ENCODE measurements around the gene MAP3K10.

The MAP3K10 gene

DNA sequence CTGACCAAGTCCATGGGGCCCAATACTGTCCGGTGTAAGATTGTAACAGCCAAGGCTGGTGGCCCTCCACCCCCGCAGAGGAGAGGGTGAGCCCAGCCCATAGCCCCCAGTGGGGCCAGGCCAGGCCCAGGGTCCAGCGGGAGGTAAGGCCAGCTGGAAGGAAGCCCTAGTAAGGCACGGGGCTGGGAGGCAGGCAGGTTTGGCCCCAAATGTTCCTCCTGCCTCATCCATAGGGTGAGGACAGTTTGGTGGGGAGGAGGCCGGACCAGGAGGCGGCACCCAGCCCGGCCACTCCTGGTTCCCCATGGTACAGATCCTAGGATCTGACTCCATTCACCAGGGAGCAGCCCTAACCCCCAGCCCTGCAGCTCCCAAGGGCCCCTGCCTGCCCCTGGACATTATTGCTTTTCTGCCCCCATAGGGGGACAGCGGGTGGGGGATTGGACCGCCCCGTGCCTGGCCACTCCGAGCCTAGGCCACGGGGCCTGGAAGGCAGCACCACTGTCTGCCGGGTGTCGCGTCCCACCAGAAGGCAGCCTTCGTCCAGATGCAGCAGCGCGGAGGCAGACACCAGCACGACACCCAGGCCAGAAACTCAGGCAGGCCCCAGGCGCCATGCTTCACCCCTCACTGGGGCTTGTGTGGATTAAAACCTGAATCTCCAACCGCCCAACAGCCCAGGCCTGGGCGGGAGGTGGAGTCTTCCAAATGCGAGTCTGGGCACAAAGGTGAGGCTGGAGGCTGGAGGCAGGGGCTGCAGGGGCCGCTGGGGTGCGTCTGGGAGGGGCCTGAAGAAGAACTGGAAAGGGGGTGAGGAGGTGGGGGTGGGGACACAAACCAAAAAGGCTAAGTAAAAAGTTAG lies 42.0 kb downstream of the MAP3K10 start:
- DNase-seq (ENCODE audit: low read depth in 2 of 3, low spot score in 1 of 3) = no peak

DNA sequence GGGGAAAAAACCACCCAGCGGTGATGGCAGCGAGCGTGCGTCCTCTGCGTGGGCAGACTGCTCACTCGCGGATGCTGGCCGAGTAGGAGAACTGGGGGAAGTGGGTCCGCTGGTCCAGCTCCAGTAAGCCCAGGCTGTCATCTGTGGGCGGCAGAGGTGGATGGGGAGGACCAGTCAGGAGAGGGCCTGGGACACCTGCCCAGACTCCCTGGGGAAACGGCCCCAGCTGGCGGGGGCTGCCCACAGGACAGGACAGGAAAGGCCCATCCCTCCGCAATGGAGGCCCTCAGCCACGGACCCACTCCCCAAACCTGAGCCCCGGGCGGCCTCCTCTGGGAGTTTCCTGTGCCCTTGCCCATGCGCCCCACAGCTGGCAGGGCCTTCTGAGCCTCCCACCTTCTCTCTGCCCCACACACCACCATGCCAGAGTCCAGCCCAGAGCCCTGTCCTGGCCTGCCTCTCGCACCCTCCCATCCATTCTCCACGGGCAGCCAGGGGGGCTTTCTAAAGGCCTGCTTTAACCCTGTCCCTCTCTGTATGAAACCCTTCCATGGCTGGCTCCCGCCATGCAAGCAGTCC lies 42.7 kb downstream of the MAP3K10 start:
- DNase-seq (ENCODE audit: low read depth in 2 of 3, low spot score in 1 of 3) = no peak

DNA sequence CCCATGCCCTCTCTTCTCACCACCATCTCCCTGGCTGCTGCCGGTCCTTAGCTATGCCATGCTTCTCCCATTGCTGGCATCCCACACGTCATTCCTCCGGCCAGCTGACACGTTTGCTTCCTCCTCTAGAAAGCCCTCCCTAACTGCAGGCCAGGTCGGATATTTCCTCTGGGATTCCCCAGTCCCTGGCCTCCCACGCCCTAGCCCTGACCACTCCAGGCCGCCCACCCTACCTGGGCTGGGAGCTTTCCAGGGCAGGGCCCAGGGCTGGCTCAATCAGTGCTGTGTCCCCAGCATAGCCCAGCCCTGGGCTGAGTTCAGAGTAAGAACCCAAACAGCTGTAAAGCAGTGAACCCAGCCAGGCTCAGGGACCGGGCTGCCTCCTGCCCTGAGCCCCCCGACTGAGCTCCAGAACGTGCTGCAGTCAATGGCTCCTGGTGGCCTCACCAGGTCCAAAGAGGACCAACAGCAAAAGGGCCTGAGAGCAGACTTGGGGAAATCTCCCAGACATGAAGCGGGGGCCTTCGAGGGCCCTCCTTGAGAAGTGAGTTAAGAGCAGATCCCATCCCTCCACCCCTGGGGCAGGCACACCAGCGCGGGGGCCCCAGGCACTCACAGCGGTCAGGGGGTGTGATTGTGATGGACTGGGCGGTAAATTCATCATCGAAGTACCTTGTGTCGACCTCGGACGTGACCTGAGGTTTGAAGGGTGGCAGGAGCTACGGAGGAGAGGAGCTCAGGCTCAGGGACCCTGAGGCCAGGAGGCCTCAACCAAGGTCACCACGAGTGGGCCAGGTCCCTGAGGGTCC lies 43.4 kb downstream of the MAP3K10 start:
- DNase-seq (ENCODE audit: low read depth in 2 of 3, low spot score in 1 of 3) = no peak

DNA sequence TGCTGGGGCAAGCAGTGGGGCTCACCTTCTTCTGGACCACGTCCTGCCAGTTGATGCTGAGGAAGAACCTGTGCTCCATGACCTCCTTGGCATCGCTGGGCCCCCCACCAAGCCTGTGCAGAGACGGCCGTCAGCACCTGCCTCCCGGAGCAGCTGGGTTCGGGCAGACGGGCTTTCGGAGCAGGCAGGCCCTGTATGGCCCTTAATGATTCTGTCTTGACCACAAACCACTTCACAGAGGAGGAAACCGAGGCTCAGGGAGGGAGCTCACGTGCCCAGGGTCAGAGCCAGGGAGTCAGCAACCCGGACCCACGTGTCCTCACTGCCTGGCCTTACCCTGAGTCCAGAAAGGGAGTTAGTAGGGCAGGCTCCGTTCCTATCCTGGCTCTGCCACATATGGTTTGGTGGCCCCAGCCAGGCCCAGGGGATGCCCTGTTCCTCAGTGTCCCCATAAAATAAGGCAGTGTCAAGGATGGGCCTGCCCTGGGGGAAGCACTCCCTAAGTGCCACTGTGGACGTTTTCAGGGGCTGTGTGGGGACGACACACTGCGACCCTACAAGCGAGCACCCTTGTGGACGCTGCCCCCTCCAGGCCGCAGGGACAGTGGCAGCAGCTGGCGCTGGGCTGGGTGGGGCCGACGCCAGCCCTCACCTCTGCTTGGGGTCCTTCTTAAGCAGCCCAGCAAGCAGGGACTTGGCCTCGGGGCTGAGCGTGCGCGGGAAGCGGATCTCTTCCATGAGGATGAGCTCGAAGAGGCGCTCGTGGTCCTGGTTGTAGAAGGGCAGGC lies 44.2 kb downstream of the MAP3K10 start:
- no peak for DNase-seq (ENCODE audit: low read depth in 2 of 3, low spot score in 1 of 3)

DNA sequence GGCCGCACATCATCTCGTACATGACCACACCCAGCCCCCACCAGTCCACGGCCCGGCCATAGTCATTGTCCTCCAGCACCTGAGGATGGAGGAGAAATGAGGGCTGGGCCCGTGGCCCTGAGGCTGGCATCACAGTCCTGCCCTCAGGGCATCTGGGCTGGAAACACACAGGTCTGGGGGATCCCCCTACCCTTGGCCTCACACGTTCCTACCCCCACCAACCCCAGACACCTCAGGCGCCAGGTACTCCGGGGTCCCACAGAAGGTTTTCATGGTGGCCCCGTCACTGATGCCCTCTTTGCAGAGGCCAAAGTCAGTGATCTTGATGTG lies 44.8 kb downstream of the MAP3K10 start:
- no peak for DNase-seq (ENCODE audit: low read depth in 2 of 3, low spot score in 1 of 3)

DNA sequence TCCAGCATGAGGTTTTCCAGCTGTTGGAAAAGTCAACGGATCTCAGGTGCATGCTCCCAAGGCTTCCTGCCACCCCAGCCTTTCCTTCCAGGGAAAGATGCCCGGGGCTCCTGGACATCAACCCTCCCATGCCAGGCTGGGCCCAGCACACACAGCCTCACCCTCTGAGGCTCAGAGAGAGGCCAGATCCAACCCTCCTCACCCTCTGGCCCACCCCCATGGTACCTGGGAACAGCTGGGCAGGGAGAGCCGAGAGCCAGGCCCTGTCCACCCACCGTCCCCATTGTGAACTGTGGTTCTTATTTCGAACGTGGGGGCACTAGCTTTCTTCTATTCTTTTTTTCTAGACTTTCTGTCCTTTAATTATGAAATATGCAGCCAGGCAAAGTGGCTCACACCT lies 45.1 kb downstream of the MAP3K10 start:
- DNase-seq (ENCODE audit: low read depth in 2 of 3, low spot score in 1 of 3) = no peak

DNA sequence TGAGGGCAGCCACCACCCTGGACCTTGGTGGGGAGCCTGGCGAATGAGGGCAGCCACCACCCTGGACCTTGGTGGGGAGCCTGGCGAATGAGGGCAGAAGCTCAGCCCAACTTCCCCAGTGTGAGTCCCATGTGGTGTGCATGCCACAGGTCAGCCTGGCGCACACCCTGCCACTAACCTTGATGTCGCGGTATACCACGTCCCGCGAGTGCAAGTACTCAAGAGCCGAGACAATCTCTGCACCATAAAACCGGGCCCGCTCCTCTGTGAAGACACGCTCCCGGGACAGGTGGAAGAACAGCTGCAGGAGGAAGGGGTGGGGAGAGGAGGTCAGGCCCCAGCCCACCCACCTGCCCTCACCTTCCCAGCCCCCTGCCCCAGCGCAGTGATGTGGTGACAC lies 46.6 kb downstream of the MAP3K10 start:
- DNase-seq (ENCODE audit: low read depth in 2 of 3, low spot score in 1 of 3) = no peak

DNA sequence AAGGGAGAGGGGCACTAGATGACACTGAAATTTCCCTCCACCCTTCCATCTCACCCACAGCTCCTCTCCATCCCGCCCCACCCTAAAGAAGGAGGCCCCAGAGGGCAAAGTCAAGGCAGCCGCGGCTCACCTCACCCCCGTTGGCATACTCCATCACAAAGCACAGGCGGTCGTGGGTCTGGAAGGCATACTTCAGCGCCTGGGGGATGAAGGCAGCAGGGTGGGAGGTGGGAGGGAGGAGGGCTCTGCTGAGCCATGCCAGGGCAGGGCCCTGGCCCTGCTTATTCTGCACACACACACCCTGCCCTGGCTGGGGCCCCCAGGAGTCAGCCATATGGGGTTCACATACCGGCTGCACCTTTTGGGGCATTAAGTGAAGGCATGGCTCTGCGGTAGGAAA lies 47.5 kb downstream of the MAP3K10 start:
- DNase-seq (ENCODE audit: low read depth in 2 of 3, low spot score in 1 of 3) = no peak

DNA sequence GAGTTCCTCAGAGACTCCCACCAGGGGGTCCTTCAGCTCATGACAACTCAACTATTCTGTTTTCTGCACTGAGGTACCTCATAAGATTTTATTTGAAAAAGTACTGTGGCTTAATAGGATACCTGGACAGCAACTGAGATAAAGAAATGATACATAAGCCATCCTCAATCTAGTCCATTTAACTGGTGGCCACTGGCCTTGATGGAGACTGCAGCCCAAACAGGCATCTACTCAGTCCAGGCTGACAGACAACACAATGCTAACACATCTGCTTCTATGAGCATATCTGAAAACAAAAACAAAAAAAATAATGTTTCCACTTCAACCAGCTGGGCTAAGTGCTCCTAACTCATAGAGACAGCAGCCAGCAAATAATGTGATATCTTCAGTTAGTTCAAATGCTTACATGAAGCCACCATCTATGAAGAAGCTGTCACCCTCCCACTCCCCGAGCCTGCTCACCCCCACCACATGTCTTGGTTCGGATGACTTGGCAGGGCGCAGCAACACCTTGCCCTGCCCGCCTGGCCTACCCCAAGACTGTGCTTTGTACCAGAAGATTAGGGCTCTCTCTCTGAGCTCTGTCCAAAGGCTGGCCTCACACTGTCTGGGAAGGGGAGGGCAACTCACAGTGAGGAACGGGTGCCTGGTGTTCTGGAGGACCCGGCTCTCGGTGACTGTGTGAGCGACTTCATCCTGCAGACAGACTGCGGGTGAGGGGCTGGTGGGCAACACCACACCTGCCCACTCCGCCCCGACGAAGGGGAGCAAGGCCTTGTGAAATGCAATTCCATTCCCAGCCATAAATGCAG lies 48.4 kb downstream of the MAP3K10 start:
- DNase-seq (ENCODE audit: low read depth in 2 of 3, low spot score in 1 of 3) = no peak

DNA sequence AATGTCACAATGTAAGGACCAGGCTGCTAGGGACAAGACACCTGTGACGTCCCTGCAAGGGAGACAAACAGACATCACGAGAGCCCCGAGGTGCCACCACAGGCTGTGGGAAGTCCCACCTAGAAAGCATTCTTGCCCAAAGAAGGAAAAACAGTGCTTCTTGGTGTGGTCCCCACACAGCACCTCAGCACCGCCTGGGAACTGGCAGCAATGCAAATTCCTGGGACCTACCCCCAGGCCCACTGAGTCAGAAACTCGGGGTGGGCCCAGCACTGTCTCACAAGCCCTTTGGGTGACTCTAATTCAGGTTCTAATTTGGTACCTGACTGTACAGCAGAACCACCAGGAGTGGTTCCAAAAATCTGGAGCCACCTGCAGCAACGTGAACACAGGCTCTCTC lies 49.1 kb downstream of the MAP3K10 start:
- no peak for DNase-seq (ENCODE audit: low read depth in 2 of 3, low spot score in 1 of 3)

DNA sequence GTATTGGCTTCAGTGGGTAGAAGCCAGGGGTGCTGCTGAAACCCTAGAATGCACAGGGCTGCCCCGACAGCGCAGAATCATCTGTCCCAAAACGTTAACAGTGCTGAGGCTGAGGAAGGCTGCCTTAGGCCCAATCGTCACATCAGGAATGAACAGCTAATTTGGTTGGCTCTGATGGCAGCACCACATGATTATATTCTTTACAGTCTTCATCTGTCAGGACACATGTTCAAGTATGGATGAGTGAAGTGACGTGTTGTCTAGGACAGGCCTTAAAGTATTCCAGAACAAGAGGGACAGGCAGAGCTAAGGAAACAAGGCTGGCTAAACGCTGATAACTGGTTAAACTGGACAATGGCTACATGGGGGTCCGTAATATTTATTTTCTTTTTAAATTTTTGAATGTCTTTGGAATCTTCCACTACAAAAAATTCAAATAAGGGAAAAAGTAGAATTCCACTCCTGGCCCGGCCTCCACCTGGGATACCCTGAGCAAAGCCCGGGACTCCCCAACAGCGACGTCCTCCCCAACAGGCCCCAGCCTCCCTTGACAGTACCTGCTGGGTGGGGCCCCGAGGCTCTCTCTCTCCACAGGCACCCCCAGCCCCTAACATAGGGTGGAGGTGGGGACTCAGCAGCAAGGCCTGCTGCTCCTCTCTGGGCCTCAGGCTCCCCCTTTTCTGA lies 50.0 kb downstream of the MAP3K10 start:
- DNase-seq (ENCODE audit: low read depth in 2 of 3, low spot score in 1 of 3) = no peak

DNA sequence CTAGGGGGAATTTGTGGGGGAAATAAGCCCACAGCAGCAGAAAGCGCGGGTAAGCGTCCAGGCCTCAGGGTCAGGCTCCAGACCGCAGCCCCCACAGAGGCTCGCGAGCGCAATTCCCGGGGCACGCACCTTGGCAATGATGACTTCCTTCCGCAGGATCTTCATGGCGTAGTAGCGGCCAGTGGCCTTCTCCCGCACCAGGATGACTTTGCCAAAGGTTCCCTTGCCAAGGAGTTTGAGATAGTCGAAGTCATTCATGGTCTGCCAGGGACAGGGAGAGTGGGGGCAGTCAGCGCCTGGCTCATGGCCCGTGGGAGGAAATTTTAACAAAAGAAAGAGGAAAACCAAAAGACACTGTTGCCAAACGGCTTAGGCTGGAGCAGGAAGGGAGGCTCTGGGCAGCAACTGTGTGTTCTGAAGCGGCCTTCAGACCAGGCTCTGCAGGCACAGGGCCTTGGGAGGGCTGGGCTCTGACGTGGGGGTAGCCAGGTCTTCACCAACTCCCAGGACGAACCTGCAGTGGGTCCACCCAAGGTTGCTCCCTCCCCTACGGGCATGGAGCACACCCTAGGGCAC lies 50.7 kb downstream of the MAP3K10 start:
- no peak for DNase-seq (ENCODE audit: low read depth in 2 of 3, low spot score in 1 of 3)

DNA sequence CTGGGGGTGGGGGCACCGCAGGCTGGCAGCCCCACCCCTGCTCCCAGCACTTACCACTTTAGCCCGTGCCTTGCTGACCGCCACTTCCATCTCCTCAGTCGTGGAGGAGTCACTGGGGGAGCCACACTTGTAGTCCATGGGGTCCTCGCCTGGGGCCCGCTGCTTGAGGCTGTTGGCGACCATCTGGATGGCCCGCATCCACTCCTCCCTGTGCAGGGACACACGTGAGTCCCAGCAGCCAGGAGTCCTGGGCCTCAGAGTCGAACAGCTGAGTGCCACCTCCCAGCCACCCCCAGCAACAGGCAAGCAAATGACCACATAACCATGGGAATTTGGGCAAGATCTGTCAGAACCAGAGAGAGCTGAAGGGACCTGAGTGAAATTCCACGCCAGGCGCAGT lies 51.3 kb downstream of the MAP3K10 start:
- no peak for DNase-seq (ENCODE audit: low read depth in 2 of 3, low spot score in 1 of 3)

DNA sequence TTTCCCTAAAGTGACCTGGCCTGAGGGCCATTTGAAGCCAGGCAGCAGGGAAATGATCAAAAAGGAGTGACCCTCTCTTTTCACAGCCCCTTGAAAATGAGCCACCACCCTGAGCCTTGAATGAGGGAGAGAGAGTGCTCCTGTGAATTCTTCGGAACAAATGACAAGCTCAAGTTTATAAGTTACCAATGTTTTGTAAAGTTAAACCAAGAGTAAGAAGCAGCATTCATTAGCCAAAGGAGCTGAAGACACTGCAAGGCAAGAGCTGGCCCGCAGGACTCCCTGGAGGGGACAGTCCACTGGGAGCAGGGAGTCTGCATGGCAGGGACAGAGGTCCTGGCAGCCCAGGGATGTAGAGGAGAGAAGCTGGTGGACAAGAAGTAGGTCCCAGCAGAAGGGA lies 52.0 kb downstream of the MAP3K10 start:
- DNase-seq (ENCODE audit: low read depth in 2 of 3, low spot score in 1 of 3) = no peak

DNA sequence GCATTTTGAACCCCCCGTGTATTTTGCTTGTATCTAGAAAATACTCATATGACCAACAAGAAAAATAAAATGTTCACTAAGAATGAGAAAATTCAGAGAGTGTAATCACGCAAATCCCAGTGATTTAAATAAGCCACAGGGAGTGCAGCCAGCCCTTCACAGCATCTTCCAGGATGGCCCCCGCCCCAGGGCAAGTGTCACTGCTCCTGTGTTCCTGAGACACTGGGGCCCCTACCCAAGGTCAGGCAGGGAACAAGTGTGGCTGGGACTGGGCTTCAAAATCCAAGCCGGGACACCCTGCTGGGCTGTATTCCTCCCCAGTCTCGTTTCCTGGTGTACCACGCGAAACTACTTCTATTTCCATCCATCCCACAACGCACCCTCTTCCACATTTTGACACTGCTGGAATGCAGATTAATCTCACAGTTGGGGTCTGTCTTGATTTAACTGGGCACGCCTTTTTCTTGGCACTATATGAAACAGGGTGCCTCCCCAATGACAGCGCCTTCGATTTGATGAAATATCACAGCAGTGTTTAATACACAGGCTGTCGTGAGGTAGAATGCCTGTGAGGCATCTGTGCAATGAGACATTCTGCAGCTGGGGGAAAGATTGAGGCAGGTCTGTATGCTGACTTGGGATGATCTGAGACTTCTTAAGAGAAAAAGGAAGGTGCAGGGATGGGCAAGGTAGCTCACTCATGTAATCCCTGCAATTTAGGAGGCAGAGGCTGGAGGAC lies 53.5 kb downstream of the MAP3K10 start:
- no peak for DNase-seq (ENCODE audit: low read depth in 2 of 3, low spot score in 1 of 3)

DNA sequence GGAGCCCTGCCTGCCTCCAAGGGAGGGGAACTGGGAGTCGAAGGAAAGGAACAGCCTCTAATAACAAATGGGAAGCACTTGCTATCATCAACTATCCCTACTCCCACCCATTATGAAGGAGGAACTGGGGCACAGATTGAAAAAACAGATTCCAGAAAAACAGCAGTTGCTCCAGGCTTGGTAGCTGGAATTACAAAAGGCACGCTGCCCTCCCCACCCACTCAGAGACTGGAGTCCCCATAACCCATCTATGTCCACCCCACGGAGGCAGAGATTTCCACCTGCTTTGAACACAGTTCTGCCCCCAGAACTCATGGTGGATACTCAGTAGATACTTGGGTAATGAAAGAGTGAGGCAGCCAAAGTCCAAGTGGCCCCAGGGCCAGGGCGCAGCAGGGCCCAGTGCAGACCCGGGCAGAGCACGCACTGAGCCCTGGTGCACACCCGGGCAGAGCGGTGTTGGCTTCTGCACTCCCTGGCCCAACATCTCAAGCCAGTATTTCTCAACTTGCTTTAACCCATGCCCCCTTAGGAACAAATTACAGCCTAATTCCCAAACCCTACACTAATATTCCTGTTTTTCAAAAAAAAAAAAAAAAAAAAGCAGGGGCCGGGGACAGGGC lies 54.4 kb downstream of the MAP3K10 start:
- no peak for DNase-seq (ENCODE audit: low read depth in 2 of 3, low spot score in 1 of 3)

DNA sequence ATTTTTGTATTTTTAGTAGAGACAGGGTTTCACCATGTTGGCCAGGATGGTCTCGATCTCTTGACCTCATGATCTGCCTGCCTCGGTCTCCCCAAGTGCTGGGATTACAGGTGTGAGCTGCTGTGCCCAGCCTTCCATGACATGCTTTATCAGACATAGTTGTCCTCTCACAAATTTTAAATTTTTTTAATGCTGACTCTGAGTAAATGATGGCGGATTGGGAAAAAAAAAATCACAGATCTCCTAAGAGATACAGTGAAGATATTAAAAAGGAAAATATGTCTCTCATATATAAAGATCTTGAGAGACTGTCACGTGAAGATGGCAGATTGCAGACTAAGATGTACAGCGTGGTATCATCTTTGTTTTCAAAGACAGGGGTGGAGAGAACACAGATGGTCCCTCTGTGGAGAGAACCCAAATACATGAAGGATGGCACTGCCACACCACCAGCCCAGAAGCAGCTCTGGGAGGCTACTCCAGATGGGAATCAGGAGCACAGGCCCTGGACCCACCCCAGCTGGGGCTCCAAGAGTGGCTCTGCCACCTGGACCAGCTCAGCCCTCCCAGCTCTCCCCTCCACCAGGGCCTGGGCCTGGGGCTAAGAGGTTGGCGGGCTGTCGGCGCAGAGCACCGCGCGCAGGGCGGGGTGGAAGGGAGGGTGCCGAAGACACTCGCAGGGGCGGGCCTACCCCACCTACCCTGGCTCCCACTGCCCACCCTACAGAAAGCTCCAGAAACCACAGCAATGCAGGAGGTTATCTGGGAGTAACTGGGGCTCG lies 55.3 kb downstream of the MAP3K10 start:
- no peak for DNase-seq (ENCODE audit: low read depth in 2 of 3, low spot score in 1 of 3)

DNA sequence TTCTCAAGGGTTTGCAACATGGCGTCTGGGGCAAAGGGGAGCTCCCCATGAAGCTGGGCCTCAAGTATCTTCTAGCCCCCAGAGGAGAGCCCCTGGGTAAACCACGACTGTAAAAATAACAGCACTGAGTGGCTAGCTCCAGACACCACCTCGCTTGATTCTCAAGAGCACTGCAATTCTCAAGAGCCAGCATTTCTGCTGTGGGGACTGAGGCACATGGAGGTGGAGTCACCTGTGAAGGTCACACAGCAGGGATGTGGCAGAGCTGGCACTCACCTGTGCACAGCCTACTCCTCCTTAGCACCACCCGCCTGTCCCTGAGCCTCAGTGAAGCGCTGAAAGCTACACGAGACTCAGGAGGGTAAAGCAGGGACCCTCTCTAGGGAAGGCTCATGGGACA lies 56.0 kb downstream of the MAP3K10 start:
- no peak for DNase-seq (ENCODE audit: low read depth in 2 of 3, low spot score in 1 of 3)

Measured in stimulated activated CD4-positive, alpha-beta T cell treated with anti-CD3 and anti-CD28 coated beads, Interleukin-12 subunit alpha, Interleukin-12 subunit beta, amount 100 ng/mL, for 48 hours (primary cell).